Measurements from ENCODE around the gene VPS52.
"Not testable (repeated sequence)": the region's sequence is repeated elsewhere in the genome, so short reads cannot be mapped to it uniquely, and the experiment has no call there.

VPS52 gene

DNA sequence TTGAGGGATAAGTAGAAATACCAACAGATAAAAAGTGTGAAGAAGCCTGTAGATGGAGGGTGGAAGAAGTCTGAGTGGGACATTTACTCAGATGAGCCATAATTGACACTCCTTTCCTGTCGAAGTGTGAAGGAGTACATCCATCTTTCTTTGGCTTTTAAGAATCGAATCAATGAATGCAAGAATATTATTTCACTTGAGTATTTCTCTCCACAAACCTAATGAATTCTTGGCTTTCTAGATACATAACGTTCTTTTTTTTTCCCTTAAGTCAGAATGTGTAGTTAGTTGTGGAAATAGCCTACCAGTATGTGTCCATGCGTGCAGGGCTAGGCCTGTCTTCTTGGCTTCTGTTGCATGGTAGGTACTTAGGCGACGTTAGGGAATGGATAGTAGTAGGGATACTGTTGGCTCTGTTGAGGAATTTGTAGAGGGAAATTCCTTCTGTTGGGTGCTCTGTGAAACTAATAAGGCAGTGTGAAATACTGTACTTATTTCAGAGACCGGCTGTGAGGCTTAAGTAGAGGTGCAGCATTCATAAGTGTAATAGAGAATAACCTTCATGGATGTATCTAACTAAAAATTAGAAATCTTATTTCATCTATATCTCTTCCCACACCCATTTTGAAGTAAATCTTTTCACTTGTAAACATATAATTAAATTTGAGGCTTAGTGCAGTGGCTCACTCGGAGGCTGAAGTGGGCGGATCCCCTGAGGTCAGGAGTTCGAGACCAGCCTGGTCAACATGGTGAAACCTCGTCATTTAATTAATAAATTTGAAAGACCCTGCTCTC is 1.6 kb upstream of the VPS52 start:
- peak in 1 of 2 donors; percentile 18 for DNase-seq (ENCODE audit: low read depth in 2 of 2)
- TF ChIP-seq, protein P1, sequence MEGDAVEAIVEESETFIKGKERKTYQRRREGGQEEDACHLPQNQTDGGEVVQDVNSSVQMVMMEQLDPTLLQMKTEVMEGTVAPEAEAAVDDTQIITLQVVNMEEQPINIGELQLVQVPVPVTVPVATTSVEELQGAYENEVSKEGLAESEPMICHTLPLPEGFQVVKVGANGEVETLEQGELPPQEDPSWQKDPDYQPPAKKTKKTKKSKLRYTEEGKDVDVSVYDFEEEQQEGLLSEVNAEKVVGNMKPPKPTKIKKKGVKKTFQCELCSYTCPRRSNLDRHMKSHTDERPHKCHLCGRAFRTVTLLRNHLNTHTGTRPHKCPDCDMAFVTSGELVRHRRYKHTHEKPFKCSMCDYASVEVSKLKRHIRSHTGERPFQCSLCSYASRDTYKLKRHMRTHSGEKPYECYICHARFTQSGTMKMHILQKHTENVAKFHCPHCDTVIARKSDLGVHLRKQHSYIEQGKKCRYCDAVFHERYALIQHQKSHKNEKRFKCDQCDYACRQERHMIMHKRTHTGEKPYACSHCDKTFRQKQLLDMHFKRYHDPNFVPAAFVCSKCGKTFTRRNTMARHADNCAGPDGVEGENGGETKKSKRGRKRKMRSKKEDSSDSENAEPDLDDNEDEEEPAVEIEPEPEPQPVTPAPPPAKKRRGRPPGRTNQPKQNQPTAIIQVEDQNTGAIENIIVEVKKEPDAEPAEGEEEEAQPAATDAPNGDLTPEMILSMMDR (IDR thresholded peaks at IDR 0.05; ENCODE audit: low read depth, low read length), result no peak
- peak overlapping the region; percentile 84 to 95 for H3K4me3 ChIP-seq (replicated peaks in 1 of 2; ENCODE audit: low read depth in 2 of 2, low read length in 2 of 2)

DNA sequence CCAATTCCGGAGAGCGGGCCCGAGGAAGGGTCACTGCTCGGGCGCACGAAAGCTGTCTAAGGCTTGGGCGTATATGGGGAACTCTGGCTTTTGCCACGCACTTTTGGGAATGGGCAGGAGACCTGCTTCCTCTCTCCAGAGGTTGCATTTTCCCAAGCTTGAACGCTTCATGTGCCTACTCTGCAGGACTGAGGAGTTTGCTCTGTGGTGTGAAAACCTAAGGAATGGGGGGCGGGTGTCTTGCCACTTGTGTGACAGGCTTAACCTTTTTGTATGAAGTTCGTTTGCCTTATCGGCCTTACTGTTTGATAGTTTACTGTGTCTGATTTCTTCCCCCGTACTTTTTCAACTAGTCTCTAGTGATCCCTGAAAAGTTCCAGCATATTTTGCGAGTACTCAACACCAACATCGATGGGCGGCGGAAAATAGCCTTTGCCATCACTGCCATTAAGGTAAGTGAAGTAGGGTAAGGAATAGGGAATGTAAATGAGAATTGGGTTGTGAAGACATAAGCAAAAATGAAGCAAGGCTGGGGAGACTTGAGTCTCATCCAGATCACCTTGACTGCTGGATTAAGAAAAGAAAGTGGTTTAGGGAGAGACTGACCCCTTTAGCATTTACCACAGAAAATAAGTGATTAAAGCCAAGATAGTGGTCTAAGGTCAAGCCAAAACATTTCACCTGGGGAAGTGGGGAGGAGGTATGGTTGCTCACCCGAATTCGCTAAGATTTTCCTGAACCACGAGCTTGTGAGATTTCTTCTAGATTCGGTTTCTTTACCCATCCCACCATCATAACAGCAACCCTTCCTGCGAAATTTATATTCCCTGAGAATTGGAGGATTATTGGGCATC is 826 bp upstream of the VPS52 start:
- peak overlapping the region; percentile 84 to 95 for H3K4me3 ChIP-seq (replicated peaks in 1 of 2; ENCODE audit: low read depth in 2 of 2, low read length in 2 of 2)
- TF ChIP-seq, protein P1 (IDR thresholded peaks at IDR 0.05; ENCODE audit: low read depth, low read length), result no peak
- no peak for DNase-seq (ENCODE audit: low read depth in 2 of 2)

DNA sequence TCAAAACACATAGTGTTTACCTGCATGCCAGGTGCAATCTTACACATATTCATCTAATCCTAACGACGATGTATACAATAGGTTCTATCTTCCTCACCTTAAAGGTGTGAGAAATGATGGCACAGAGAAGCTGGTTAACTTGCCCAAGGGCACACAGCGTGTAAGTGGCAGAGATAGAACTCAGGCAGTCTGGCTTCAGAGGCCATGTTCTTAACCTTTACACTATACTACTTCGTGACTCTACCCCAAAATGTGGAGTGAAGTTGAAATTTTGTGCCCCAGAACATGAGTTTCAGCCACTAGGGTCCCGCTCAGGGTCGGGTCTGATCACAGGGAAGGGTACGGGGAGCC is 584 bp downstream of the VPS52 start:
- TF ChIP-seq, protein P1 (IDR thresholded peaks at IDR 0.05; ENCODE audit: low read depth, low read length), result no peak
- peak overlapping the region; percentile 84 to 95 for H3K4me3 ChIP-seq (replicated peaks in 1 of 2; ENCODE audit: low read depth in 2 of 2, low read length in 2 of 2)
- no peak for DNase-seq (ENCODE audit: low read depth in 2 of 2)

DNA sequence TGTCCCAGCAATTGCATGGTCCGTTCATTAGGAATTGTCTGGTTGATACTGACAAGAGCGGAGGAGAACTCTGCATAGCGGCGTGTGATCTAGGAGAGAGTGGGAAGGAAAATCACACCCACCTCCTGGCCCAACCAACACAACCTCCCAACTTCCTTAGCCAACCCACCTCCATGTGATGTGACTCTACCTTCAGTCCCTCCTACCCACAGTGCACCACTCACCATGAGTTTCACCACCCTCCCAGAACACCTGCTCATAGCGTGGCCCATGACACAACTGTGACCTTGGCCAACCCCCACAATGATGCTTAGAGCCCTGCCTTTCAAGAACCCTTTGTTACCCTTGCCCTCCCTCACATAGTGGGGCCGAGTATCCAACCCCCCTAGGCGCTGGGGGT is 7.7 kb downstream of the VPS52 start:
- DNase-seq (ENCODE audit: low read depth in 2 of 2), result no peak
- no peak overlapping the region for H3K4me3 ChIP-seq (replicated peaks in 1 of 2; ENCODE audit: low read depth in 2 of 2, low read length in 2 of 2)
- TF ChIP-seq, protein P1 (IDR thresholded peaks at IDR 0.05; ENCODE audit: low read depth, low read length), result no peak

DNA sequence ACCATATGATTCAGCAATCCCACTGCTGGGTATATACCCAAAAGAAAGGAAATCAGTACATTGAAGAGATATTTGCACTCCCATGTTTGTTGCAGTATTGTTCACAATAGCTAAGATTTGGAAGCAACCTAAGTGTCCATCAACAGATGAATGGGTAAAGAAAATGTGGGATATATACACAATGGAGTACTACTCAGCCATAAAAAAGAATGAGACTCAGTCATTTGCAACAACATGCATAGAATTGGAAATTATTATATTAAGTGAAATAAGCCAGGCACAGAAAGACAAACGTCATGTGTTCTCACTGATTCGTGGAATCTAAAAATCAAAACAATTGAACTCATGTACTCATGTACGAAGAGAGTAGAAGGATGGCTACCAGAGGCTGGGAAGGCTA is 9.2 kb downstream of the VPS52 start:
- DNase-seq (ENCODE audit: low read depth in 2 of 2); H3K4me3 ChIP-seq (replicated peaks in 1 of 2; ENCODE audit: low read depth in 2 of 2, low read length in 2 of 2): not testable (repeated sequence)

DNA sequence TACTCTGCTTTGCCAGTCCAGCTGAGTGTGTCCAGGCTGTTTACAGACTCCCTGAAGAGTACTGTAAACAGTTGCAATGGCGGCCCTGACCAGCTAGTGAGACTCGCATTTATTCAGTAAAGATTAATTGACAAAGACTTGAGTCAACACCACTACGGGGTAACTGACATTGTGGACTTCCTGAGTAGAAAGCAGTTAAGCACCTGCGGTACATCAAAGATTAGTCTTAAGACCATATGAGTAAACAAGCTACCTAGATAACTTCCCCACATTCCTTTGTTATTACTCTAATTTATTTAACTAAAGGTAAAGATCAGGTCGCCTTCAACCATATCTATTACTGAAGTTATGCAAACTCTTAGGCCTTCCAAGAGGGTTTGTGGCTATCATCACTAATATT is 12.6 kb downstream of the VPS52 start:
- no peak overlapping the region for H3K4me3 ChIP-seq (replicated peaks in 1 of 2; ENCODE audit: low read depth in 2 of 2, low read length in 2 of 2)
- no peak for DNase-seq (ENCODE audit: low read depth in 2 of 2)
- TF ChIP-seq, protein P1 (IDR thresholded peaks at IDR 0.05; ENCODE audit: low read depth, low read length), result no peak

DNA sequence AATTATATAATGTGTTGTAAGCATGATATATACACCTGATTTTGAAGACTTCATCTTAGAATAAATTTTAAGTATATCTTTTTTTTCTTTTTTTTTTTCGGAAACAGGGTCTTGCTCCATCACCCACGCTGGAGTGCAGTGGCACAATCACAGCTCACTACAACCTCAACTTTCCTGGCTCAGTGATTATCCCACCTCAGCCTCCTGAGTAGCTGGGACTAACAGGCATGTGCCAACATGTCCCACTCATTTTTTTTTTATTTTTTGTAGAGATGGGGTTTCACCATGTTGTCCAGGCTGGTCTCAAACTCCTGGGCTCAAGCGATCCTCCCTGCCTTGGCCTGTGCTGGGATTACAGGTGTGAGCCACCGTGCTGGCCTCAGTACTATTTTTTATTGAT is 17.1 kb downstream of the VPS52 start:
- TF ChIP-seq, protein P1 (IDR thresholded peaks at IDR 0.05; ENCODE audit: low read depth, low read length), result no peak
- no peak for DNase-seq (ENCODE audit: low read depth in 2 of 2)
- H3K4me3 ChIP-seq (replicated peaks in 1 of 2; ENCODE audit: low read depth in 2 of 2, low read length in 2 of 2), result no peak overlapping the region

All from cardiac fibroblast (primary cell).